HG03139 (cell line): ENCODE results near the gene REG4.
"Not testable (repeated sequence)": the region's sequence is repeated elsewhere in the genome, so short reads cannot be mapped to it uniquely, and the experiment has no call there.

Experiments used
- ATAC-seq: cut with Tn5 transposase; IDR thresholded peaks from one replicate; pipeline ENCODE4 v1.9.1; 2021; ENCODE audit not compliant: unreplicated experiment

REG4 gene

GRCh38 chr1:119808491-119808890, 2.8 kb downstream of the REG4 start:
- no peak for ATAC-seq

- ATAC-seq: no peak
Observed at GRCh38 chr1:119806489-119806888, 4.8 kb downstream of the REG4 start.

- ATAC-seq: no peak
Observed at GRCh38 chr1:119805746-119806145, 5.5 kb downstream of the REG4 start.

GRCh38 chr1:119805247-119805646, 6.0 kb downstream of the REG4 start:
- no peak for ATAC-seq

GRCh38 chr1:119799599-119800177, 11.6 kb downstream of the REG4 start:
- ATAC-seq: no peak

GRCh38 chr1:119799003-119799402, 12.3 kb downstream of the REG4 start:
- no peak for ATAC-seq

GRCh38 chr1:119797606-119798005, 13.7 kb downstream of the REG4 start:
- ATAC-seq: no peak

GRCh38 chr1:119797162-119797561, 14.1 kb downstream of the REG4 start:
- ATAC-seq: no peak

GRCh38 chr1:119795261-119796200, 15.7 kb downstream of the REG4 start:
- no peak for ATAC-seq

GRCh38 chr1:119794876-119795240, 16.4 kb downstream of the REG4 start:
- no peak for ATAC-seq

GRCh38 chr1:119794230-119794875, 16.9 kb downstream of the REG4 start:
- ATAC-seq: no peak

- ATAC-seq: no peak
Observed at GRCh38 chr1:119791377-119791776, 19.9 kb downstream of the REG4 start.

GRCh38 chr1:119790451-119791198, 20.6 kb downstream of the REG4 start:
- no peak for ATAC-seq

- ATAC-seq: no peak
Observed at GRCh38 chr1:119787776-119788175, 23.5 kb downstream of the REG4 start.

GRCh38 chr1:119786473-119787050, 24.7 kb downstream of the REG4 start:
- ATAC-seq: not testable (repeated sequence)

- not testable (repeated sequence) for ATAC-seq
Observed at GRCh38 chr1:119786046-119786445, 25.2 kb downstream of the REG4 start.

GRCh38 chr1:119784191-119784781, 27.0 kb downstream of the REG4 start:
- ATAC-seq: no peak

GRCh38 chr1:119783354-119784185, 27.7 kb downstream of the REG4 start:
- ATAC-seq: no peak

GRCh38 chr1:119782631-119783325, 28.5 kb downstream of the REG4 start:
- ATAC-seq: no peak
